Gastrocnemius medialis (tissue), 4 donors: ENCODE results near the gene ADH1B.

Experiments
- POLR2A ChIP-seq, 2 donors: fragments of 450-650 bp; IDR thresholded peaks; one replicate each; pipeline ENCODE4 v1.6.1; 2017; ENCODE audit warnings: antibody characterized with exemption in 2 of 2, mild to moderate bottlenecking in 2 of 2, moderate library complexity in 2 of 2
- TF ChIP-seq, protein P1 (sequence below), 5 experiments: fragments of 450-650 bp in 3 of 5; fragments of 200-600 bp in 2 of 5; sonication (generic) in 2 of 5; IDR thresholded peaks in 4 of 5; conservative IDR thresholded peaks in 1 of 5; 1 replicate in 4 of 5; 2 replicates in 1 of 5; pipeline ENCODE4 v1.5.1; 2016 to 2019; ENCODE audit warnings: antibody characterized with exemption in 5 of 5, mild to moderate bottlenecking in 3 of 5, moderate library complexity in 3 of 5

DNA sequence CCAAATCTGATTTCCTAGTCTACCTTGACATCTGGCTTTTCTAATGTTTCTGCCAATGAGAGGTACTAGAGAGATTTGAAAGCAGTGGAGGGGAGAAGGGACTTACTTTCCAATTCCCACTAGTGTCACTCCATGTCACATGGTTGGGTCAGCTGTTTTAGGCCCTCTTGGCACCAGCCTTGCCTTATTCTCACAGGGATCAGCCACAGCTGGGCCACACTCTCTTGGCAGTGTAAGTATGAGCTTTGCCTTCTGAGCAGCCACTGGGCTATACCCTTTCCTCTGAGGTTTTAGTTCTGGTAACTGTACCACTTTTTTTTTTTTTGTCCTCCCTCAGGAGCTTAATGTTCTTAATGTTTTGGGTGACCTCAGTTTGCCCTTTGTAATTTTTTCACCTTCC is 41.6 kb upstream of the ADH1B start:
- TF ChIP-seq, protein P1, sequence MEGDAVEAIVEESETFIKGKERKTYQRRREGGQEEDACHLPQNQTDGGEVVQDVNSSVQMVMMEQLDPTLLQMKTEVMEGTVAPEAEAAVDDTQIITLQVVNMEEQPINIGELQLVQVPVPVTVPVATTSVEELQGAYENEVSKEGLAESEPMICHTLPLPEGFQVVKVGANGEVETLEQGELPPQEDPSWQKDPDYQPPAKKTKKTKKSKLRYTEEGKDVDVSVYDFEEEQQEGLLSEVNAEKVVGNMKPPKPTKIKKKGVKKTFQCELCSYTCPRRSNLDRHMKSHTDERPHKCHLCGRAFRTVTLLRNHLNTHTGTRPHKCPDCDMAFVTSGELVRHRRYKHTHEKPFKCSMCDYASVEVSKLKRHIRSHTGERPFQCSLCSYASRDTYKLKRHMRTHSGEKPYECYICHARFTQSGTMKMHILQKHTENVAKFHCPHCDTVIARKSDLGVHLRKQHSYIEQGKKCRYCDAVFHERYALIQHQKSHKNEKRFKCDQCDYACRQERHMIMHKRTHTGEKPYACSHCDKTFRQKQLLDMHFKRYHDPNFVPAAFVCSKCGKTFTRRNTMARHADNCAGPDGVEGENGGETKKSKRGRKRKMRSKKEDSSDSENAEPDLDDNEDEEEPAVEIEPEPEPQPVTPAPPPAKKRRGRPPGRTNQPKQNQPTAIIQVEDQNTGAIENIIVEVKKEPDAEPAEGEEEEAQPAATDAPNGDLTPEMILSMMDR (IDR thresholded peaks at IDR 0.05 in 4 of 5, conservative IDR thresholded peaks at IDR 0.05 in 1 of 5): no peak
- no peak for TF ChIP-seq POLR2A (IDR thresholded peaks at IDR 0.05)
